ENCODE data around the gene UTP4.

DNA sequence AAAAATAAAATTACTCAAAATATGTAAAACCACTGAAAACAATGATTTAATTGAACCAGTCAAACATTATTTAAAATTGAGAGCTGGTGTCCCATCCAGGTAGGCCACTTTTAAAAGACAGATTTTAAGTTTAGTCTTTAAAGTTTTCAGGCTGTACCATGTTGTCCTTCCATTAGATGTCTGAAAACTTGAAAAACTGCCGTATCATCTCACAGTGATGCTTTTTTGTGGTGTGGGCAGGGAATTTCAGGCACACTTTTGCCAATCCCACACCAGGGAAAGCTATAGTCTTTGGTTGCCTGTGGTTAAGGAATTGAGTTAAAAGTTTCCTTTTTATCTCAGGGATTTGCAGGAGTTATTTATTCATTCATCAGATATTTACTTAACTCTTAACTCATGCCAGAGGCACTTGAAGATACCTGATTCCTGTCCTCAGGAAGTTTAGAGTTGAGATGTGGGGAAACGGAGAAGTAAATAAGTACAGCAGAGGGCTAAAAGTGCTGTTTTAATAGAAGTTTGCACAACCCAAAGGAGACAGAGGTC lies 57.7 kb downstream of the UTP4 start:
- TF ChIP-seq, protein P1, sequence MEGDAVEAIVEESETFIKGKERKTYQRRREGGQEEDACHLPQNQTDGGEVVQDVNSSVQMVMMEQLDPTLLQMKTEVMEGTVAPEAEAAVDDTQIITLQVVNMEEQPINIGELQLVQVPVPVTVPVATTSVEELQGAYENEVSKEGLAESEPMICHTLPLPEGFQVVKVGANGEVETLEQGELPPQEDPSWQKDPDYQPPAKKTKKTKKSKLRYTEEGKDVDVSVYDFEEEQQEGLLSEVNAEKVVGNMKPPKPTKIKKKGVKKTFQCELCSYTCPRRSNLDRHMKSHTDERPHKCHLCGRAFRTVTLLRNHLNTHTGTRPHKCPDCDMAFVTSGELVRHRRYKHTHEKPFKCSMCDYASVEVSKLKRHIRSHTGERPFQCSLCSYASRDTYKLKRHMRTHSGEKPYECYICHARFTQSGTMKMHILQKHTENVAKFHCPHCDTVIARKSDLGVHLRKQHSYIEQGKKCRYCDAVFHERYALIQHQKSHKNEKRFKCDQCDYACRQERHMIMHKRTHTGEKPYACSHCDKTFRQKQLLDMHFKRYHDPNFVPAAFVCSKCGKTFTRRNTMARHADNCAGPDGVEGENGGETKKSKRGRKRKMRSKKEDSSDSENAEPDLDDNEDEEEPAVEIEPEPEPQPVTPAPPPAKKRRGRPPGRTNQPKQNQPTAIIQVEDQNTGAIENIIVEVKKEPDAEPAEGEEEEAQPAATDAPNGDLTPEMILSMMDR (conservative IDR thresholded peaks at IDR 0.05; ENCODE audit: low read length), result no peak
- no peak for TF ChIP-seq EZH2phosphoT487 (IDR thresholded peaks at IDR 0.05; ENCODE audit: borderline replicate concordance, low read depth, low read length)

All from OCI-LY7 (cell line).